ENCODE results near the gene DNA2. TPM values are rescaled to one million over a fixed set of nuclear protein-coding genes. Genes with fewer than 3 reads are reported as not detected.
"Not testable (repeated sequence)": the region's sequence is repeated elsewhere in the genome, so short reads cannot be mapped to it uniquely, and the experiment has no call there.

Gene DNA2
- polyA plus RNA-seq (2013, experiment 1 of 2) = 31.8 TPM
- 27.1 TPM for polyA plus RNA-seq (2013, experiment 2 of 2)

- H3K4me3 ChIP-seq (ENCODE audit: low read length) = peak within 1 kb of the TSS; percentile 89
- H3K27me3 ChIP-seq (ENCODE audit: insufficient read depth, low read length) = no peaks in the 10 kb centered on the region
- WGBS = 8% methylated on average over 46 of the region's 46 CpGs
- H3K4me1 ChIP-seq (ENCODE audit: insufficient read depth, low read length) = peaks cover 12% of the 10 kb centered on the region; the same call in 1 of the 2 replicates
- H3K9me3 ChIP-seq (ENCODE audit: insufficient read depth, low read depth, low read length) = no peaks in the 10 kb centered on the region
- peak within 1 kb of the TSS; percentile 97 for H3K9ac ChIP-seq (ENCODE audit: low read depth, low read length)
- peak within 1 kb of the TSS; percentile 96 for H3K27ac ChIP-seq (ENCODE audit: low read depth, low read length)
- peaks cover 30% of the 10 kb centered on the region for H3K36me3 ChIP-seq (ENCODE audit: insufficient read depth, low read length)
These were observed at the start of gene DNA2 for GRCh38 chr10:68471586-68472408. TSS of gene DNA2 (minus strand) at chr10:68471973. CDS start at chr10:68471864, 109 bp downstream.

- H3K27ac ChIP-seq (ENCODE audit: low read depth, low read length); H3K4me1 ChIP-seq (ENCODE audit: insufficient read depth, low read length); H3K36me3 ChIP-seq (ENCODE audit: insufficient read depth, low read length); H3K9me3 ChIP-seq (ENCODE audit: insufficient read depth, low read depth, low read length); H3K4me3 ChIP-seq (ENCODE audit: low read length); H3K9ac ChIP-seq (ENCODE audit: low read depth, low read length); H3K27me3 ChIP-seq (ENCODE audit: insufficient read depth, low read length): not testable (repeated sequence)
- 100% methylated on average over 6 of the region's 11 CpGs for WGBS
These were observed 46.8 kb upstream of the DNA2 start for GRCh38 chr10:68518609-68519008.

GRCh38 chr10:68517188-68517587 is 45.4 kb upstream of the DNA2 start:
- Histone ChIP-seq H3K27me3 (ENCODE audit: insufficient read depth, low read length) (no peaks in the 10 kb centered on the region), H3K4me3 (ENCODE audit: low read length) (no peak overlapping the region), H3K4me1 (ENCODE audit: insufficient read depth, low read length) (no peaks in the 10 kb centered on the region), H3K9me3 (ENCODE audit: insufficient read depth, low read depth, low read length) (no peaks in the 10 kb centered on the region), H3K27ac (ENCODE audit: low read depth, low read length) (no peak overlapping the region), H3K36me3 (ENCODE audit: insufficient read depth, low read length) (no peaks in the 10 kb centered on the region), H3K9ac (ENCODE audit: low read depth, low read length) (no peak overlapping the region)
- 97% methylated on average over 3 of the region's 5 CpGs for WGBS

GRCh38 chr10:68516766-68517165 is 45.0 kb upstream of the DNA2 start:
- WGBS = 65% methylated on average over 4 of the region's 4 CpGs
- H3K4me3 ChIP-seq (ENCODE audit: low read length) = no peak overlapping the region

GRCh38 chr10:68516216-68516615 is 44.4 kb upstream of the DNA2 start:
- H3K9ac ChIP-seq (ENCODE audit: low read depth, low read length); H3K4me1 ChIP-seq (ENCODE audit: insufficient read depth, low read length); H3K27ac ChIP-seq (ENCODE audit: low read depth, low read length); H3K36me3 ChIP-seq (ENCODE audit: insufficient read depth, low read length); H3K9me3 ChIP-seq (ENCODE audit: insufficient read depth, low read depth, low read length); H3K4me3 ChIP-seq (ENCODE audit: low read length); H3K27me3 ChIP-seq (ENCODE audit: insufficient read depth, low read length): not testable (repeated sequence)
- WGBS = 87% methylated on average over 2 of the region's 2 CpGs

More at GRCh38 chr10:68516766-68517165, 45.0 kb upstream of the DNA2 start:
- H3K27ac ChIP-seq (ENCODE audit: low read depth, low read length) = no peak overlapping the region
- no peaks in the 10 kb centered on the region for H3K4me1 ChIP-seq (ENCODE audit: insufficient read depth, low read length)
- H3K9ac ChIP-seq (ENCODE audit: low read depth, low read length) = no peak overlapping the region
- H3K9me3 ChIP-seq (ENCODE audit: insufficient read depth, low read depth, low read length) = no peaks in the 10 kb centered on the region
- H3K36me3 ChIP-seq (ENCODE audit: insufficient read depth, low read length) = no peaks in the 10 kb centered on the region
- no peaks in the 10 kb centered on the region for H3K27me3 ChIP-seq (ENCODE audit: insufficient read depth, low read length)

- H3K4me1 ChIP-seq (ENCODE audit: insufficient read depth, low read length) = no peaks in the 10 kb centered on the region
- H3K4me3 ChIP-seq (ENCODE audit: low read length) = no peak overlapping the region
- H3K9me3 ChIP-seq (ENCODE audit: insufficient read depth, low read depth, low read length) = no peaks in the 10 kb centered on the region
- H3K27me3 ChIP-seq (ENCODE audit: insufficient read depth, low read length) = no peaks in the 10 kb centered on the region
- H3K9ac ChIP-seq (ENCODE audit: low read depth, low read length) = no peak overlapping the region
- H3K36me3 ChIP-seq (ENCODE audit: insufficient read depth, low read length) = peaks cover 7% of the 10 kb centered on the region; the same call in 1 of the 2 replicates
- no peak overlapping the region for H3K27ac ChIP-seq (ENCODE audit: low read depth, low read length)
- WGBS = 97% methylated on average over 6 of the region's 6 CpGs
These were observed 36.3 kb upstream of the DNA2 start for GRCh38 chr10:68508090-68508489.

- 96% methylated on average over 4 of the region's 5 CpGs for WGBS
- Histone ChIP-seq H3K4me3 (ENCODE audit: low read length) (no peak overlapping the region), H3K9me3 (ENCODE audit: insufficient read depth, low read depth, low read length) (no peaks in the 10 kb centered on the region), H3K4me1 (ENCODE audit: insufficient read depth, low read length) (no peaks in the 10 kb centered on the region), H3K36me3 (ENCODE audit: insufficient read depth, low read length) (peaks cover 9% of the 10 kb centered on the region; the same call in 1 of the 2 replicates), H3K27me3 (ENCODE audit: insufficient read depth, low read length) (no peaks in the 10 kb centered on the region), H3K9ac (ENCODE audit: low read depth, low read length) (no peak overlapping the region), H3K27ac (ENCODE audit: low read depth, low read length) (no peak overlapping the region)
These were observed 34.6 kb upstream of the DNA2 start for GRCh38 chr10:68506411-68506810.

- no peak overlapping the region for H3K9ac ChIP-seq (ENCODE audit: low read depth, low read length)
- no peaks in the 10 kb centered on the region for H3K4me1 ChIP-seq (ENCODE audit: insufficient read depth, low read length)
- H3K27ac ChIP-seq (ENCODE audit: low read depth, low read length) = no peak overlapping the region
- no peaks in the 10 kb centered on the region for H3K27me3 ChIP-seq (ENCODE audit: insufficient read depth, low read length)
- no peaks in the 10 kb centered on the region for H3K9me3 ChIP-seq (ENCODE audit: insufficient read depth, low read depth, low read length)
- H3K36me3 ChIP-seq (ENCODE audit: insufficient read depth, low read length) = peaks cover 13% of the 10 kb centered on the region
- no CpG with 5 or more reads among the region's 1 CpG for WGBS
- no peak overlapping the region for H3K4me3 ChIP-seq (ENCODE audit: low read length)
These were observed 31.1 kb upstream of the DNA2 start for GRCh38 chr10:68502846-68503245.

GRCh38 chr10:68501691-68502090 is 29.9 kb upstream of the DNA2 start:
- Histone ChIP-seq H3K27ac (ENCODE audit: low read depth, low read length) (no peak overlapping the region), H3K36me3 (ENCODE audit: insufficient read depth, low read length) (peaks cover 13% of the 10 kb centered on the region), H3K9ac (ENCODE audit: low read depth, low read length) (no peak overlapping the region), H3K4me1 (ENCODE audit: insufficient read depth, low read length) (peaks cover 7% of the 10 kb centered on the region), H3K4me3 (ENCODE audit: low read length) (no peak overlapping the region), H3K9me3 (ENCODE audit: insufficient read depth, low read depth, low read length) (no peaks in the 10 kb centered on the region), H3K27me3 (ENCODE audit: insufficient read depth, low read length) (no peaks in the 10 kb centered on the region)
- WGBS = 94% methylated on average over 7 of the region's 7 CpGs

- WGBS = 97% methylated on average over 6 of the region's 6 CpGs
- peaks cover 13% of the 10 kb centered on the region for H3K36me3 ChIP-seq (ENCODE audit: insufficient read depth, low read length)
These were observed 27.8 kb upstream of the DNA2 start for GRCh38 chr10:68499544-68499943.

GRCh38 chr10:68496072-68496471 is 24.3 kb upstream of the DNA2 start:
- Histone ChIP-seq H3K27me3 (ENCODE audit: insufficient read depth, low read length) (no peaks in the 10 kb centered on the region), H3K4me3 (ENCODE audit: low read length) (no peak overlapping the region; the same call in 1 of the 2 replicates), H3K9me3 (ENCODE audit: insufficient read depth, low read depth, low read length) (no peaks in the 10 kb centered on the region), H3K36me3 (ENCODE audit: insufficient read depth, low read length) (peaks cover 19% of the 10 kb centered on the region), H3K4me1 (ENCODE audit: insufficient read depth, low read length) (peaks cover 18% of the 10 kb centered on the region), H3K27ac (ENCODE audit: low read depth, low read length) (peak overlapping the region; percentile 75), H3K9ac (ENCODE audit: low read depth, low read length) (no peak overlapping the region)
- WGBS = 0% methylated on average over 2 of the region's 2 CpGs

More at GRCh38 chr10:68499544-68499943, 27.8 kb upstream of the DNA2 start:
- Histone ChIP-seq H3K4me3 (ENCODE audit: low read length) (no peak overlapping the region), H3K27ac (ENCODE audit: low read depth, low read length) (no peak overlapping the region), H3K9ac (ENCODE audit: low read depth, low read length) (no peak overlapping the region), H3K4me1 (ENCODE audit: insufficient read depth, low read length) (peaks cover 18% of the 10 kb centered on the region), H3K9me3 (ENCODE audit: insufficient read depth, low read depth, low read length) (no peaks in the 10 kb centered on the region), H3K27me3 (ENCODE audit: insufficient read depth, low read length) (no peaks in the 10 kb centered on the region)

Data from HUES64 (cell line).